Skeletal muscle cell (primary cell): ENCODE data around the gene CARS2.
"Not testable (repeated sequence)": the region's sequence is repeated elsewhere in the genome, so short reads cannot be mapped to it uniquely, and the experiment has no call there.

Experiments
- DNase-seq: peaks from one replicate; pipeline ENCODE4 v3.0.0-alpha.2; 2010; ENCODE audit warnings: low read depth
- H3K4me3 ChIP-seq: 2 replicates; pipeline ENCODE4 v1.5.1; 2011; ENCODE audit warnings: low read depth, mild to moderate bottlenecking, control low read depth, low read length, moderate library complexity

CARS2 gene

GRCh38 chr13:110712849-110713641 is 7.1 kb upstream of the CARS2 start:
- DNase-seq, result peak; percentile 99
- H3K4me3 ChIP-seq, result peak overlapping the region; percentile 97

GRCh38 chr13:110712081-110712848 is 6.3 kb upstream of the CARS2 start:
- peak overlapping the region; percentile 97 for H3K4me3 ChIP-seq
- no peak for DNase-seq

- no peak for DNase-seq
- H3K4me3 ChIP-seq, result peak overlapping the region; percentile 73
These were observed 855 bp upstream of the CARS2 start for GRCh38 chr13:110706570-110707372.

GRCh38 chr13:110705356-110705825 is 525 bp downstream of the CARS2 start:
- peak overlapping the region; percentile 73 for H3K4me3 ChIP-seq
- no peak for DNase-seq

- no peak for DNase-seq
- H3K4me3 ChIP-seq, result no peak overlapping the region
These were observed 3.1 kb downstream of the CARS2 start for GRCh38 chr13:110702591-110703526.

GRCh38 chr13:110702089-110702488 is 3.8 kb downstream of the CARS2 start:
- no peak for DNase-seq
- no peak overlapping the region for H3K4me3 ChIP-seq

GRCh38 chr13:110701061-110701460 is 4.9 kb downstream of the CARS2 start:
- not testable (repeated sequence) for DNase-seq, H3K4me3 ChIP-seq

GRCh38 chr13:110700641-110701040 is 5.3 kb downstream of the CARS2 start:
- no peak for DNase-seq
- no peak overlapping the region for H3K4me3 ChIP-seq

GRCh38 chr13:110700186-110700585 is 5.7 kb downstream of the CARS2 start:
- no peak overlapping the region for H3K4me3 ChIP-seq
- no peak for DNase-seq

GRCh38 chr13:110699148-110700145 is 6.5 kb downstream of the CARS2 start:
- no peak for DNase-seq
- H3K4me3 ChIP-seq, result no peak overlapping the region

- no peak for DNase-seq
- H3K4me3 ChIP-seq, result no peak overlapping the region
These were observed 7.2 kb downstream of the CARS2 start for GRCh38 chr13:110698689-110699088.

GRCh38 chr13:110697842-110698241 is 8.1 kb downstream of the CARS2 start:
- H3K4me3 ChIP-seq, result no peak overlapping the region
- DNase-seq, result no peak

GRCh38 chr13:110696776-110697175 is 9.1 kb downstream of the CARS2 start:
- no peak for DNase-seq
- H3K4me3 ChIP-seq, result no peak overlapping the region

GRCh38 chr13:110695774-110696173 is 10.1 kb downstream of the CARS2 start:
- not testable (repeated sequence) for H3K4me3 ChIP-seq, DNase-seq

GRCh38 chr13:110690516-110690915 is 15.4 kb downstream of the CARS2 start:
- H3K4me3 ChIP-seq, result no peak overlapping the region
- no peak for DNase-seq

- no peak for DNase-seq
- no peak overlapping the region for H3K4me3 ChIP-seq
These were observed 16.2 kb downstream of the CARS2 start for GRCh38 chr13:110689711-110690110.

- no peak overlapping the region for H3K4me3 ChIP-seq
- no peak for DNase-seq
These were observed 16.9 kb downstream of the CARS2 start for GRCh38 chr13:110689041-110689440.

- DNase-seq, result no peak
- H3K4me3 ChIP-seq, result no peak overlapping the region
These were observed 18.2 kb downstream of the CARS2 start for GRCh38 chr13:110687736-110688135.
